Activated CD4-positive, alpha-beta memory T cell treated with anti-CD3 and anti-CD28 coated beads, Interleukin-2, amount 10 ng/mL, durations not matched to agents 7 days and 5 days (primary cell): ENCODE data around the gene LRP11. TPM values are rescaled to one million over a fixed set of nuclear protein-coding genes. Genes with fewer than 3 reads are reported as not detected.
A peak's percentile ranks its signal among the peaks of the same experiment; 100 is the strongest.

Experiments used
- CTCF ChIA-PET: fragments of 350-600 bp; sonication (Branson Sonifier 250); formaldehyde crosslinking; loops from one replicate; lab custom pipeline; 2021; ENCODE audit warnings: antibody characterized with exemption, inconsistent platforms; lab: Charles Lee
- POLR2A ChIA-PET: fragments of 350-600 bp; sonication (Branson Sonifier 250); formaldehyde crosslinking; loops from one replicate; lab custom pipeline; 2021; ENCODE audit warnings: antibody characterized with exemption; lab: Charles Lee
- DNase-seq: peaks from one replicate; pipeline ENCODE4 v3.0.0-alpha.2; 2020
- H3K27ac Mint-ChIP-seq: one replicate; pipeline ENCODE4 v1.8.0; 2021; ENCODE audit warnings: mild to moderate bottlenecking, mixed read lengths
- H3K27me3 Mint-ChIP-seq: one replicate; pipeline ENCODE4 v1.8.0; 2021; ENCODE audit warnings: mixed read lengths
- H3K36me3 Mint-ChIP-seq: one replicate; pipeline ENCODE4 v1.8.0; 2021; ENCODE audit warnings: low read depth, mixed read lengths
- H3K4me1 Mint-ChIP-seq: one replicate; pipeline ENCODE4 v1.8.0; 2021; ENCODE audit warnings: mixed read lengths
- H3K4me3 Mint-ChIP-seq: one replicate; pipeline ENCODE4 v1.8.0; 2021; ENCODE audit warnings: mild to moderate bottlenecking, mixed read lengths
- H3K9me3 Mint-ChIP-seq: one replicate; pipeline ENCODE4 v1.8.0; 2021; ENCODE audit warnings: mixed read lengths
- total RNA-seq, 2 experiments: library from RNA; stranded (reverse); gene quantifications; one replicate each; pipeline ENCODE4 v1.2.3, GENCODE V29; 2021

Gene LRP11
- total RNA-seq, 2 experiments from 2014 or later: 6.0 to 7.2 TPM

- Mint-ChIP-seq H3K4me3 (no peak overlapping the region), H3K9me3 (no peaks in the 10 kb centered on the region), H3K4me1 (peaks cover 1% of the 10 kb centered on the region), H3K27ac (no peak overlapping the region), H3K36me3 (no peaks in the 10 kb centered on the region), H3K27me3 (peaks cover 2% of the 10 kb centered on the region)
- POLR2A ChIA-PET: no interaction called here
- DNase-seq: peak; percentile 75
- CTCF ChIA-PET: interaction anchor here (0.6 to 3.1 kb wide), 15 partner anchors 12 to 182 kb away, joined by 3 to 18 read pairs (median 4); partner anchors contain the start of gene PCMT1
These were observed 29.4 kb downstream of the LRP11 start for GRCh38 chr6:149834513-149835481.

- DNase-seq: no peak
- Mint-ChIP-seq H3K27me3 (peaks cover 2% of the 10 kb centered on the region), H3K4me3 (no peak overlapping the region), H3K27ac (no peak overlapping the region), H3K9me3 (no peaks in the 10 kb centered on the region), H3K36me3 (no peaks in the 10 kb centered on the region), H3K4me1 (peaks cover 1% of the 10 kb centered on the region)
- CTCF ChIA-PET: interaction anchor here (0.7 to 3.1 kb wide), 6 partner anchors 10 to 91 kb away, joined by 3 to 18 read pairs (median 6); no protein-coding TSS in a partner anchor
- POLR2A ChIA-PET: no interaction called here
These were observed 30.5 kb downstream of the LRP11 start for GRCh38 chr6:149833651-149834050.

DNA sequence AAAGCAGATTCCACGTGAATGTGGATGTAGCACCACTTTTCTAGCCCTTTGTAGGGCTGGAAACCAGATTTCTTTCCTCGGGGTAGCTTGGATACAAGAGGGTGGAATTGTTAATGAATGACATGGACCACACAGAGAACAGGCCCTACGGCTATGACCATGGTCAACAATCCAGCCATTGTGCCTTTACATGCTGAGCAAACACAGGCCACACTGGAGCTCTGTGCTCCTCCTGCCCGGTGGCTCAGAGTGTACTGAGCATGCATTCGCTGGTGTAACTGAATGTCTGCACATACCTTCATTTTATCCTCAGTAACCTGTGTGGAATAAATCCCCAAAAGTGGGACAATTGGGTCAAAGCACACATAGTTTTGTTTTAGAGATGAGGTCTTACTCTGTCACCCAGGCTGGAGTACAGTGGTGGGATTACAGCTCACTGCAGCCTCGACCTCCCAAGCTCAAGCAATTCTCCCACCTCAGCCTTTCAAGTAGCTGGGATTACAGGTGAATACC is 32.8 kb downstream of the LRP11 start:
- no peaks in the 10 kb centered on the region for H3K27me3 Mint-ChIP-seq
- H3K4me3 Mint-ChIP-seq: no peak overlapping the region
- POLR2A ChIA-PET: interaction anchor here (1.1 kb wide), 1 partner anchor 27 kb away, joined by 3 read pairs; no protein-coding TSS in a partner anchor

GRCh38 chr6:149830731-149831307 is 33.3 kb downstream of the LRP11 start:
- Mint-ChIP-seq H3K4me1 (peaks cover 1% of the 10 kb centered on the region), H3K27me3 (no peaks in the 10 kb centered on the region), H3K36me3 (no peaks in the 10 kb centered on the region), H3K4me3 (no peak overlapping the region), H3K9me3 (no peaks in the 10 kb centered on the region), H3K27ac (no peak overlapping the region)
- no peak for DNase-seq
- POLR2A ChIA-PET: no interaction called here
- CTCF ChIA-PET: interaction anchor here (2.3 to 2.8 kb wide), 2 partner anchors 14 to 94 kb away, joined by 8 to 10 read pairs; no protein-coding TSS in a partner anchor

More for the DNA sequence above, 32.8 kb downstream of the LRP11 start:
- H3K4me1 Mint-ChIP-seq: peaks cover 1% of the 10 kb centered on the region
- H3K36me3 Mint-ChIP-seq: no peaks in the 10 kb centered on the region
- no peaks in the 10 kb centered on the region for H3K9me3 Mint-ChIP-seq
- no peak overlapping the region for H3K27ac Mint-ChIP-seq
- no peak for DNase-seq
- CTCF ChIA-PET: interaction anchor here (1.2 to 2.8 kb wide), 4 partner anchors 10 to 94 kb away, joined by 3 to 10 read pairs (median 8); no protein-coding TSS in a partner anchor

GRCh38 chr6:149825292-149825691 is 38.9 kb downstream of the LRP11 start:
- Mint-ChIP-seq H3K27ac (no peak overlapping the region), H3K4me1 (no peaks in the 10 kb centered on the region), H3K9me3 (no peaks in the 10 kb centered on the region), H3K4me3 (no peak overlapping the region), H3K27me3 (no peaks in the 10 kb centered on the region), H3K36me3 (no peaks in the 10 kb centered on the region)
- ChIA-PET CTCF (interaction anchor here (1.0 kb wide), 1 partner anchor 106 kb away, joined by 5 read pairs; no protein-coding TSS in a partner anchor), POLR2A (interaction anchor here (0.9 kb wide), 1 partner anchor 14 kb away, joined by 3 read pairs; no protein-coding TSS in a partner anchor)
- no peak for DNase-seq

DNA sequence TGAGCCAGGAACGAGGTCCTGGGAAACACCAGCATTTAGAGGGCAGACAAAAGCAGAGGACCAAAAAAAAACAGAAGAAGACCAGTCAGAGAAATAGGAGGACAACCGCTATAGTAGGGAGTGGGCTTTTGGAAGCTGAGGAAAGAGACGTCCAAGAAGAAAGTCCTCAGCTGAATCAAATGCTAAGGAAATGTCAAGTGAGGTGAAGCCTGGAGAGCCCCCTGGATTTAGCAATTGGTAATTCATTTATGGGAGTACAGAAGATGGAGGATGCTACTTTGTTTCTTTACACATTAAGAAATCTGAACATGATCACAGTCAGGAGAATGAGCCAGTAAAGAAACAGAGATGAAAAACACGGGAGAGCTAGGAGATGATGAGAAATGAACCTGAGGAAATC is 41.1 kb downstream of the LRP11 start:
- H3K4me3 Mint-ChIP-seq: no peak overlapping the region
- ChIA-PET POLR2A (no interaction called here), CTCF (interaction anchor here (0.9 kb wide), 1 partner anchor 11 kb away, joined by 4 read pairs; no protein-coding TSS in a partner anchor)
- DNase-seq: no peak
- H3K27ac Mint-ChIP-seq: no peak overlapping the region
- H3K36me3 Mint-ChIP-seq: no peaks in the 10 kb centered on the region
- no peaks in the 10 kb centered on the region for H3K27me3 Mint-ChIP-seq
- no peaks in the 10 kb centered on the region for H3K4me1 Mint-ChIP-seq
- no peaks in the 10 kb centered on the region for H3K9me3 Mint-ChIP-seq

DNA sequence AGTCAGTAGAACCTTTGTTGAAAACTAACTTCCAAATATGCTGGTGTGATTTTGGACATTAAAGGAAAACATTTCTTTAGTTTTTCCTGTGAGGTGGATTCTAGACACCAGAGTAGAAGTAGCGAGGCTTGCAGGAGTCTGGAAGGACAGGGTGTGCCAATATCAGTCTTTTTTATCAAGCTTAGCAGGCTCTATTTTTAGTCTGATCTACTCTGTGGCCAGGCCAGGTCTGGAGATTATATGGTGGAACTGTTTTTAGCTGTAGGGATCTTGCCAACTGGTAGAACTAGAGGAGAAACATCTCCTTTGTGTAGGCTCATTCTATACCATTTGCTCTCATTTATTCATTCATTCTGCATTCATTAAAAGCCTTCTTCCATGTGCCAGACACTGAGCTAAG is 42.7 kb downstream of the LRP11 start:
- Mint-ChIP-seq H3K27me3 (no peaks in the 10 kb centered on the region), H3K4me1 (no peaks in the 10 kb centered on the region), H3K4me3 (no peak overlapping the region), H3K36me3 (no peaks in the 10 kb centered on the region), H3K27ac (no peak overlapping the region), H3K9me3 (no peaks in the 10 kb centered on the region)
- no peak for DNase-seq
- CTCF ChIA-PET: interaction anchor here (0.7 to 1.0 kb wide), 3 partner anchors 19 to 103 kb away, joined by 3 to 6 read pairs (median 3); no protein-coding TSS in a partner anchor
- POLR2A ChIA-PET: no interaction called here

DNA sequence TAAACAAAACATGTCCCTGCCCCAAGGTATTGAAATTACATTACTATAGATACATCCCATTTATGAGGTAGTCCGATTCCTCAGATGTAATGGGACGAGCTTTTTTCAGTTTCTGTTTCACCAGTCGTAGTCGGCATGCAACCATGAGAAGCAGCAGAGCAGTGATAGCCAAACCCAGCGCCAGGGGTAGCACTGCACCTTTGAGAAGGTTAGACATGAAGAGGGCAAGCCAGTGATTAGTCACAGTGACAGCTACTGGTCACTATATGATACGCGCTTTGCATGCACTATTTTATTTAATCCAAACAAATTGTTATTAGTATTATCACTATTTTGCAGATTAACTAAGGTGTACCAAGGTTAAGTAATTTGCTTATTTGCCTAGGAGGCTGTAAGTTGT is 43.7 kb downstream of the LRP11 start:
- CTCF ChIA-PET: interaction anchor here (0.7 to 2.8 kb wide), 2 partner anchors 15 to 156 kb away, joined by 3 to 9 read pairs; no protein-coding TSS in a partner anchor
- no peak overlapping the region for H3K27ac Mint-ChIP-seq
- no peak for DNase-seq
- H3K27me3 Mint-ChIP-seq: no peaks in the 10 kb centered on the region
- POLR2A ChIA-PET: interaction anchor here (0.9 kb wide), 1 partner anchor 16 kb away, joined by 3 read pairs; no protein-coding TSS in a partner anchor
- no peaks in the 10 kb centered on the region for H3K36me3 Mint-ChIP-seq
- H3K9me3 Mint-ChIP-seq: no peaks in the 10 kb centered on the region
- H3K4me1 Mint-ChIP-seq: peaks cover 2% of the 10 kb centered on the region
- no peak overlapping the region for H3K4me3 Mint-ChIP-seq

DNA sequence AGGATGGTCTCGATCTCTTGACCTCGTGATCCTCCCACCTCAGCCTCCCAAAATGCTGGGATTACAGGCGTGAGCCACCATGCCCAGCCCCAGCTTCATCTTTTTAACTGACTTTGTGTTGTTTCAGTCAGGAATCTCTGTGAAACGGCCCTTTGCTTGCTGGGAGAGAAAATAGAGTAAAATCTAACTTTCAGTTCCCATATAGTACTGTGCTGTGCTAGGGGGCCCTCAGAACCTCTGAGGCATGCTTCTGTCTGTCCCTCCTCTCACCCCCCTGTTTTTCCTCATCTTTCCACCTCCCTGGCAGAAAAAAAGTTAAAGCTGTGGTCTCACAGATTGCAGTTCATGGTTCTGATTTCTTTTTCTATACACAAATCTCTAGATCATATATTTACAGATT is 48.4 kb downstream of the LRP11 start:
- H3K36me3 Mint-ChIP-seq: peaks cover 6% of the 10 kb centered on the region
- H3K9me3 Mint-ChIP-seq: no peaks in the 10 kb centered on the region
- no peak overlapping the region for H3K4me3 Mint-ChIP-seq
- no peak overlapping the region for H3K27ac Mint-ChIP-seq
- ChIA-PET POLR2A (no interaction called here), CTCF (interaction anchor here (2.0 kb wide), 1 partner anchor 16 kb away, joined by 10 read pairs; no protein-coding TSS in a partner anchor)
- peaks cover 2% of the 10 kb centered on the region for H3K4me1 Mint-ChIP-seq
- DNase-seq: no peak
- H3K27me3 Mint-ChIP-seq: no peaks in the 10 kb centered on the region

DNA sequence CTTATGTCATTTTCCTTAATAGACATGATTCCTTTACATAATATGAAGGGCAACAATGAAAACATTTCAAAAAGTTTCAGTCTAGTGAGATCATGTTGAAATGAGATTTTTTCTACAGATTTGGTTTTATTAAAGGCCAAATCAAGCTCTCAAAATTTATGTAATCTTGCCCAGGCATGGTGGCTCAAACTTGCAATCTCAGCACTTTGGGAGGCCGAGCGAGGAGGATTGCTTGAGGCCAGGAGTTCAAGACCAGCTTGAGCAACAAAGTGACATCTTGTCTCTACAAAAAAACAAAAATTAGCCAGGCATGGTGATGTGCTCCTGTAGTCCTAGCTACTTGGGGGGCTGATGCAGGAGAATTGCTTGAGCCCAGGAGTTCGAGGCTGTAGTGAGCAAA is 50.8 kb downstream of the LRP11 start:
- H3K4me1 Mint-ChIP-seq: peaks cover 6% of the 10 kb centered on the region
- H3K4me3 Mint-ChIP-seq: no peak overlapping the region
- no peak overlapping the region for H3K27ac Mint-ChIP-seq
- peaks cover 14% of the 10 kb centered on the region for H3K36me3 Mint-ChIP-seq
- DNase-seq: no peak
- no peaks in the 10 kb centered on the region for H3K9me3 Mint-ChIP-seq
- ChIA-PET POLR2A (no interaction called here), CTCF (no interaction called here)
- no peaks in the 10 kb centered on the region for H3K27me3 Mint-ChIP-seq

GRCh38 chr6:149809798-149810197 is 54.4 kb downstream of the LRP11 start:
- Mint-ChIP-seq H3K27me3 (no peaks in the 10 kb centered on the region), H3K27ac (no peak overlapping the region), H3K4me3 (no peak overlapping the region), H3K4me1 (peaks cover 13% of the 10 kb centered on the region), H3K36me3 (peaks cover 23% of the 10 kb centered on the region), H3K9me3 (no peaks in the 10 kb centered on the region)
- DNase-seq: no peak
- POLR2A ChIA-PET: no interaction called here
- CTCF ChIA-PET: interaction anchor here (2.1 kb wide), 1 partner anchor 13 kb away, joined by 4 read pairs; no protein-coding TSS in a partner anchor

GRCh38 chr6:149806127-149806526 is 58.0 kb downstream of the LRP11 start:
- H3K27ac Mint-ChIP-seq: peak overlapping the region; percentile 62
- H3K4me1 Mint-ChIP-seq: peaks cover 13% of the 10 kb centered on the region
- H3K27me3 Mint-ChIP-seq: no peaks in the 10 kb centered on the region
- ChIA-PET CTCF (interaction anchor here (0.7 kb wide), 1 partner anchor 23 kb away, joined by 3 read pairs; no protein-coding TSS in a partner anchor), POLR2A (interaction anchor here (0.9 to 1.3 kb wide), 2 partner anchors 42 to 56 kb away, joined by 3 read pairs; partner anchors contain the start of gene PCMT1)
- no peak for DNase-seq
- H3K4me3 Mint-ChIP-seq: no peak overlapping the region
- no peaks in the 10 kb centered on the region for H3K9me3 Mint-ChIP-seq
- H3K36me3 Mint-ChIP-seq: peaks cover 35% of the 10 kb centered on the region
